ENCODE results near the gene SLK.

GRCh38 chr10:103931603-103932002 lies 35.3 kb upstream of the SLK start:
- TF ChIP-seq EZH2 (IDR thresholded peaks at IDR 0.05; ENCODE audit: insufficient read depth, poor library complexity, severe bottlenecking) (no peak), EZH2phosphoT487 (IDR thresholded peaks at IDR 0.05; ENCODE audit: insufficient read depth, low read depth) (no peak)

All from GM23248 (cell line).